Sigmoid colon (tissue), 4 donors: ENCODE data around the gene RIMBP2.

Experiments used
- CTCF ChIP-seq, 4 experiments: fragments of 450-650 bp in 3 of 4; fragments of 200-600 bp in 1 of 4; IDR thresholded peaks; one replicate each; pipeline ENCODE4 v1.5.1; 2016 to 2019; ENCODE audit warnings: antibody characterized with exemption in 4 of 4, mild to moderate bottlenecking in 3 of 4, moderate library complexity in 2 of 4
- EP300 ChIP-seq, 4 donors: sonication (generic); formaldehyde crosslinking; IDR thresholded peaks; one replicate each; pipeline ENCODE4 v1.6.1; 2017; ENCODE audit warnings: antibody characterized with exemption in 4 of 4
- POLR2A ChIP-seq, 2 donors: fragments of 450-650 bp; IDR thresholded peaks; one replicate each; pipeline ENCODE4 v1.6.1; 2016; ENCODE audit warnings: antibody characterized with exemption in 2 of 2, mild to moderate bottlenecking in 2 of 2, moderate library complexity in 2 of 2
- POLR2AphosphoS5 ChIP-seq, 4 donors: sonication (generic); formaldehyde crosslinking; IDR thresholded peaks; one replicate each; pipeline ENCODE4 v1.6.1; 2017; ENCODE audit warnings: antibody characterized with exemption in 4 of 4

GRCh38 chr12:130374083-130374482 is 342.0 kb downstream of the RIMBP2 start:
- no peak for TF ChIP-seq CTCF (IDR thresholded peaks at IDR 0.05)
- no peak for TF ChIP-seq POLR2A (IDR thresholded peaks at IDR 0.05)
- no peak for TF ChIP-seq EP300 (IDR thresholded peaks at IDR 0.05)
- no peak for TF ChIP-seq POLR2AphosphoS5 (IDR thresholded peaks at IDR 0.05)
